Upper lobe of left lung (tissue), 6 donors: ENCODE data around the gene NOS1. TPM values are rescaled to one million over a fixed set of nuclear protein-coding genes. Genes with fewer than 3 reads are reported as not detected.
A peak's percentile ranks its signal among the peaks of the same experiment; 100 is the strongest.

Source experiments
- ATAC-seq, 2 donors: fragments of 200-7000 bp; cut with Tn5 transposase; one replicate each; pipeline ENCODE4 v1.9.1; 2022; ENCODE audit warnings: mild to moderate bottlenecking in 2 of 2, moderate library complexity in 2 of 2; ENCODE audit not compliant: low FRiP score in 2 of 2
- DNase-seq, 2 donors: peaks; one replicate each; pipeline ENCODE4 v3.0.0-alpha.2; 2019 to 2020
- H3K27ac ChIP-seq, 4 donors: fragments of 200-600 bp; sonication (generic); one replicate each; pipeline ENCODE4 v1.5.1; 2016 to 2019
- H3K27me3 ChIP-seq, 4 donors: fragments of 200-600 bp; sonication (generic); one replicate each; pipeline ENCODE4 v1.5.1; 2017 to 2019
- H3K36me3 ChIP-seq, 4 donors: fragments of 200-600 bp; sonication (generic); one replicate each; pipeline ENCODE4 v1.5.1; 2016 to 2019
- H3K4me1 ChIP-seq, 4 donors: fragments of 200-600 bp; sonication (generic); one replicate each; pipeline ENCODE4 v1.5.1; 2018 to 2019
- H3K4me3 ChIP-seq, 4 donors: fragments of 200-600 bp; sonication (generic); one replicate each; pipeline ENCODE4 v1.5.1; 2017 to 2019; ENCODE audit warnings: mild to moderate bottlenecking in 2 of 4, moderate library complexity in 1 of 4
- H3K9me3 ChIP-seq, 4 donors: fragments of 200-600 bp; sonication (generic); one replicate each; pipeline ENCODE4 v1.5.1; 2018 to 2019
- EP300 ChIP-seq, 4 donors: sonication (generic); formaldehyde crosslinking; IDR thresholded peaks; one replicate each; pipeline ENCODE4 v1.5.1; 2017; ENCODE audit warnings: antibody characterized with exemption in 4 of 4, control low read depth in 2 of 4
- POLR2A ChIP-seq, 4 donors: fragments of 450-650 bp; IDR thresholded peaks; one replicate each; pipeline ENCODE4 v1.5.1; 2016 to 2017; ENCODE audit warnings: antibody characterized with exemption in 4 of 4, mild to moderate bottlenecking in 2 of 4
- POLR2AphosphoS5 ChIP-seq, 2 donors: sonication (generic); formaldehyde crosslinking; IDR thresholded peaks; one replicate each; pipeline ENCODE4 v1.5.1; 2017; ENCODE audit warnings: antibody characterized with exemption in 2 of 2
- WGBS, 2 donors: methylation state at CpG; one replicate each; pipeline ENCODE4 v1.1.5; 2017 to 2018; 5-methylcytosine and 5-hydroxymethylcytosine counted together
- total RNA-seq, 6 donors: library from RNA; depleted of rRNA in 4 of 6; stranded (reverse); fragments of >200 nt in 4 of 6; gene quantifications; one replicate each; pipeline versions ENCODE4 v1.1.0 to v1.2.1, GENCODE V29; 2016 to 2021
- TF ChIP-seq, protein P1 (sequence below), 6 experiments: fragments of 450-650 bp in 4 of 6; fragments of 200-600 bp in 2 of 6; sonication (generic) in 2 of 6; IDR thresholded peaks; one replicate each; pipeline ENCODE4 v1.5.1; 2016 to 2019; ENCODE audit warnings: antibody characterized with exemption in 6 of 6
- donor health status: DM: no; HTN: no; CAD: no; lungs with moderate emphysema.
- donor health status: DM: no; HTN: yes; CAD: no; lungs with severe emphysema.

NOS1 gene
- total RNA-seq, 6 donors from 2014 or later, result 0.39 to 4.4 (median 2.4) TPM

DNA sequence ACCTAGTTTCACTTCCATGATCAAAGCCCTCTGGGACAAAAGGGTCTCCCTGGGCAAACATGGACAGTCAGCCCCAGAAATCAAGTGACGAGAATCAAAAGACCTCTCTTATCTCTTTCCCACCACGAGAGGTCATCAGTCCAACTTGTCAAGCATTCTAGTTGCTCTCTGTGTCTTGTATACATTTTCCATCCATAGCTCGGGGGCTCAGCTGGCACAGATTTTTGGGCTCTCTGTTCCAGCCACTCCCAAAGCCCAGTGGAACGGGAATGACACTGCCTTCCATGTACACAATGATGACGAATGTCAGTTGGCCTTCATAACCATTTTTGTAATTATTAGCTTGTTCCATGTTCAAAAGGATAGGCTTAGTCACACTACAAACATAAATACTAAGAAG, 29.7 kb downstream of the NOS1 start:
- peaks cover 0 to 13% (median 4%) of the 10 kb centered on the region in 4 donors for H3K4me1 ChIP-seq
- no peak overlapping the region for H3K27ac ChIP-seq
- H3K4me3 ChIP-seq, result no peak overlapping the region
- DNase-seq (no peak), ATAC-seq (no peak)
- no peak for TF ChIP-seq POLR2A (IDR thresholded peaks at IDR 0.05)
- TF ChIP-seq, protein P1, sequence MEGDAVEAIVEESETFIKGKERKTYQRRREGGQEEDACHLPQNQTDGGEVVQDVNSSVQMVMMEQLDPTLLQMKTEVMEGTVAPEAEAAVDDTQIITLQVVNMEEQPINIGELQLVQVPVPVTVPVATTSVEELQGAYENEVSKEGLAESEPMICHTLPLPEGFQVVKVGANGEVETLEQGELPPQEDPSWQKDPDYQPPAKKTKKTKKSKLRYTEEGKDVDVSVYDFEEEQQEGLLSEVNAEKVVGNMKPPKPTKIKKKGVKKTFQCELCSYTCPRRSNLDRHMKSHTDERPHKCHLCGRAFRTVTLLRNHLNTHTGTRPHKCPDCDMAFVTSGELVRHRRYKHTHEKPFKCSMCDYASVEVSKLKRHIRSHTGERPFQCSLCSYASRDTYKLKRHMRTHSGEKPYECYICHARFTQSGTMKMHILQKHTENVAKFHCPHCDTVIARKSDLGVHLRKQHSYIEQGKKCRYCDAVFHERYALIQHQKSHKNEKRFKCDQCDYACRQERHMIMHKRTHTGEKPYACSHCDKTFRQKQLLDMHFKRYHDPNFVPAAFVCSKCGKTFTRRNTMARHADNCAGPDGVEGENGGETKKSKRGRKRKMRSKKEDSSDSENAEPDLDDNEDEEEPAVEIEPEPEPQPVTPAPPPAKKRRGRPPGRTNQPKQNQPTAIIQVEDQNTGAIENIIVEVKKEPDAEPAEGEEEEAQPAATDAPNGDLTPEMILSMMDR (IDR thresholded peaks at IDR 0.05), result no peak
- no peak for TF ChIP-seq EP300 (IDR thresholded peaks at IDR 0.05)
- TF ChIP-seq POLR2AphosphoS5 (IDR thresholded peaks at IDR 0.05), result no peak
- H3K27me3 ChIP-seq, result no peaks in the 10 kb centered on the region
- no peaks in the 10 kb centered on the region for H3K36me3 ChIP-seq
- whole genome bisulfite sequencing, 2 donors, result 43 to 62% methylated on average over 5 of the region's 5 CpGs
- H3K9me3 ChIP-seq, result no peaks in the 10 kb centered on the region

GRCh38 chr12:117330441-117331113, 30.8 kb downstream of the NOS1 start:
- TF ChIP-seq, protein P1 (IDR thresholded peaks at IDR 0.05), result no peak
- TF ChIP-seq POLR2A (IDR thresholded peaks at IDR 0.05), result no peak
- TF ChIP-seq EP300 (IDR thresholded peaks at IDR 0.05), result no peak
- TF ChIP-seq POLR2AphosphoS5 (IDR thresholded peaks at IDR 0.05), result no peak
- no peaks in the 10 kb centered on the region for H3K9me3 ChIP-seq
- ATAC-seq (peak in 1 of 2 donors; percentile 8), DNase-seq (peak in 1 of 2 donors; percentile 55)
- H3K4me1 ChIP-seq, result peaks cover 0 to 13% (median 4%) of the 10 kb centered on the region in 4 donors
- no peak overlapping the region for H3K4me3 ChIP-seq
- no peak overlapping the region for H3K27ac ChIP-seq
- 90 to 100% methylated on average over 5 to 21 of the region's 27 CpGs for WGBS, 2 donors
- H3K27me3 ChIP-seq, result no peaks in the 10 kb centered on the region
- H3K36me3 ChIP-seq, result no peaks in the 10 kb centered on the region

DNA sequence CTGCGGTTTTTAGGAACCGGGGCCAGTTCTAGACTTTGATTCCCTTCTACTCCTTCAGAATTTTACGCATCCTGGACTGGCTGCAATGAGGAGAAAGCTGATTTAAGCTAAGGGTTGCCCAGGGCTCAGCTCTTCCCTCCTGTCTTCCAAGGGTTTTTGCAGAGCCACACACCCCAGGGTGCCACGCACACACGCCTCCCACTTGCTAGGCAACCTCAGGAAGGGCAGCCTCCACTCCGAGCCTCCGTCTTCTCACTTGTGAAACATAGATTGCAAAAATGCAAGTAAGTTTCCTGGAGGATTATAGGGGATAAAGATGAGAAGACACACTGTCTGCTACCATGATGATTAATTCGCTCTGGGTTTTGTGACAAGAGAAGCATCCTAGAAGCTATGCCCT, 31.7 kb downstream of the NOS1 start:
- Histone ChIP-seq H3K27me3 (no peaks in the 10 kb centered on the region), H3K27ac (no peak overlapping the region), H3K9me3 (no peaks in the 10 kb centered on the region), H3K4me3 (no peak overlapping the region), H3K36me3 (no peaks in the 10 kb centered on the region), H3K4me1 (peaks cover 0 to 8% (median 3%) of the 10 kb centered on the region in 4 donors)
- DNase-seq (no peak), ATAC-seq (no peak)
- WGBS, 2 donors, result 88 to 91% methylated on average over 8 of the region's 8 CpGs
- TF ChIP-seq, protein P1 (IDR thresholded peaks at IDR 0.05), result no peak
- TF ChIP-seq EP300 (IDR thresholded peaks at IDR 0.05) (no peak), POLR2A (IDR thresholded peaks at IDR 0.05) (no peak), POLR2AphosphoS5 (IDR thresholded peaks at IDR 0.05) (no peak)

GRCh38 chr12:117328556-117329100, 32.8 kb downstream of the NOS1 start:
- Histone ChIP-seq H3K4me3 (no peak overlapping the region), H3K27ac (no peak overlapping the region), H3K4me1 (no peaks in the 10 kb centered on the region), H3K36me3 (no peaks in the 10 kb centered on the region), H3K9me3 (no peaks in the 10 kb centered on the region), H3K27me3 (no peaks in the 10 kb centered on the region)
- WGBS, 2 donors, result 77 to 81% methylated on average over 12 to 13 of the region's 13 CpGs
- ATAC-seq (no peak), DNase-seq (no peak)
- TF ChIP-seq, protein P1 (IDR thresholded peaks at IDR 0.05), result no peak
- TF ChIP-seq POLR2A (IDR thresholded peaks at IDR 0.05) (no peak), EP300 (IDR thresholded peaks at IDR 0.05) (no peak), POLR2AphosphoS5 (IDR thresholded peaks at IDR 0.05) (no peak)

DNA sequence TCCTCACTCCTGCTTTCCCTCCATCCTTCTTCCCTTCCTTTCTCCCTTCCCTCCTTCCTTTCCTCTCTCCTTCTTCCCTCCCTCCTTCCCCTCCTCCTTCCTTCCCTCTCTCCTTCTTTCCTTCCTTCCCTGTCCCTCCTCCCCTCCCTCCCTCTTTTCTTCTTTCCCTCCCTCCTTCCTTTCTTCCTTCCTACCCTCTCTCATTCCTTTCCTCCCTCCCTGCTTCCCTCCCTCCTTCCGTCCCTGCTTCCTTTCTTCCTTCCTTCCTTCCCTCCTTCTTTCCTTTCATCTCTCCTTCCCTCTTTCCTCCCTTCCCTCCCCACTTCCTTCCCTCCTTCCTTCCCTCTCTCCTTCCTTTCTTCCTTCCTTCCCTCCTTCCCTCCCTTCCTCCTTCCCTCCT, 39.0 kb downstream of the NOS1 start:
- TF ChIP-seq POLR2AphosphoS5 (IDR thresholded peaks at IDR 0.05) (no peak), EP300 (IDR thresholded peaks at IDR 0.05) (no peak), POLR2A (IDR thresholded peaks at IDR 0.05) (no peak)
- TF ChIP-seq, protein P1 (IDR thresholded peaks at IDR 0.05), result no peak
- WGBS, 2 donors, result 51 to 56% methylated on average over 1 of the region's 1 CpG
- no peaks in the 10 kb centered on the region for H3K36me3 ChIP-seq
- no peaks in the 10 kb centered on the region for H3K4me1 ChIP-seq
- no peak for DNase-seq
- H3K27me3 ChIP-seq, result no peaks in the 10 kb centered on the region
- no peak for ATAC-seq
- H3K27ac ChIP-seq, result no peak overlapping the region
- no peak overlapping the region for H3K4me3 ChIP-seq
- no peaks in the 10 kb centered on the region for H3K9me3 ChIP-seq
